Pancreas (tissue), 10 donors: ENCODE measurements around the gene SYN1. TPM values are rescaled to one million over a fixed set of nuclear protein-coding genes. Genes with fewer than 3 reads are reported as not detected.

ENCODE experiments used
- ATAC-seq, 4 donors: fragments of 200-7000 bp; cut with Tn5 transposase; one replicate each; pipeline versions ENCODE4 v1.8.0 to v1.9.1; 2020; ENCODE audit warnings: mild to moderate bottlenecking in 4 of 4, moderate library complexity in 4 of 4
- DNase-seq, 6 donors: peaks; one replicate each; pipeline ENCODE4 v3.0.0-alpha.2; 2020
- FAIRE-seq: peaks from 2 replicates; lab custom pipeline; 2012; peaks lifted over from hg19 to GRCh38; lab: Jason Lieb, UNC
- H3K27ac ChIP-seq, 4 donors: fragments of 200-600 bp; sonication (generic); 1 replicate in 3 of 4; 2 replicates in 1 of 4; pipeline versions ENCODE4 v1.5.0 to v1.8.0; 2020
- H3K27me3 ChIP-seq, 4 donors: fragments of 200-600 bp; one replicate each; pipeline ENCODE4 v1.8.0; 2021
- H3K36me3 ChIP-seq, 3 donors: fragments of 200-600 bp; sonication (generic) in 1 of 3; one replicate each; pipeline versions ENCODE4 v1.5.0 to v1.8.0; 2020 to 2021
- H3K4me1 ChIP-seq, 3 donors: fragments of 200-600 bp; one replicate each; pipeline ENCODE4 v1.8.0; 2021
- H3K4me3 ChIP-seq, 4 donors: fragments of 200-600 bp; sonication (generic) in 2 of 4; one replicate each; pipeline versions ENCODE4 v1.5.0 to v1.8.0; 2020 to 2021
- H3K9me3 ChIP-seq, 4 donors: fragments of 200-600 bp; one replicate each; pipeline ENCODE4 v1.8.0; 2021
- WGBS, 2 donors: extraction: QIAGEN DNeasy Blood & Tissue Kit; methylation state at CpG; one replicate each; pipeline ENCODE4 v1.1.7; 2013; 5-methylcytosine and 5-hydroxymethylcytosine counted together
- intact Hi-C, 3 donors: fragments of 100-400 bp; cut with DNase I; formaldehyde crosslinking; loops; one replicate each; pipeline versions ENCODE4 v1.11.1 to v1.14.2; 2022
- polyA plus RNA-seq, 2 donors: library from polyadenylated mRNA; stranded (reverse); fragments of 200-250 nt; gene quantifications; one replicate each; pipeline ENCODE4 v1.2.3, GENCODE V29; 2013
- total RNA-seq, 6 donors: library from RNA; stranded (reverse); fragmentation: NEBNext Ultra II Directional in 4 of 6; extraction: Animal tissue kit (Norgen Biotek cat#: 25700) in 4 of 6; gene quantifications; one replicate each; pipeline versions ENCODE4 v1.2.1 to v1.2.4, GENCODE V29; 2021 to 2023
- TF ChIP-seq, protein P1 (sequence below), 4 donors: fragments of 200-600 bp; sonication (generic) in 3 of 4; IDR thresholded peaks; one replicate each; pipeline versions ENCODE4 v1.5.0 to v1.8.0; 2021; ENCODE audit warnings: antibody characterized with exemption in 4 of 4
- donor health status: healthy with polysubstance abuse.
- donor health status: DM: no; HTN: no; CAD: no; lungs with moderate emphysema.
- donor health status: DM: no; HTN: no; CAD: no.
- donor health status: control.
- donor health status: control.
- donor health status: Bipolar disorder and iron deficiency.
- donor health status: DM: yes; HTN: yes; CAD: no.
- donor health status: DM: no; HTN: no; CAD: no.
- donor health status: DM: no; HTN: no; CAD: no.
- donor health status: DM: yes; HTN: yes; CAD: no.

Gene SYN1
- total and polyA plus RNA-seq, 8 donors, result 0.47 to 10.3 (median 1.5) TPM

DNA sequence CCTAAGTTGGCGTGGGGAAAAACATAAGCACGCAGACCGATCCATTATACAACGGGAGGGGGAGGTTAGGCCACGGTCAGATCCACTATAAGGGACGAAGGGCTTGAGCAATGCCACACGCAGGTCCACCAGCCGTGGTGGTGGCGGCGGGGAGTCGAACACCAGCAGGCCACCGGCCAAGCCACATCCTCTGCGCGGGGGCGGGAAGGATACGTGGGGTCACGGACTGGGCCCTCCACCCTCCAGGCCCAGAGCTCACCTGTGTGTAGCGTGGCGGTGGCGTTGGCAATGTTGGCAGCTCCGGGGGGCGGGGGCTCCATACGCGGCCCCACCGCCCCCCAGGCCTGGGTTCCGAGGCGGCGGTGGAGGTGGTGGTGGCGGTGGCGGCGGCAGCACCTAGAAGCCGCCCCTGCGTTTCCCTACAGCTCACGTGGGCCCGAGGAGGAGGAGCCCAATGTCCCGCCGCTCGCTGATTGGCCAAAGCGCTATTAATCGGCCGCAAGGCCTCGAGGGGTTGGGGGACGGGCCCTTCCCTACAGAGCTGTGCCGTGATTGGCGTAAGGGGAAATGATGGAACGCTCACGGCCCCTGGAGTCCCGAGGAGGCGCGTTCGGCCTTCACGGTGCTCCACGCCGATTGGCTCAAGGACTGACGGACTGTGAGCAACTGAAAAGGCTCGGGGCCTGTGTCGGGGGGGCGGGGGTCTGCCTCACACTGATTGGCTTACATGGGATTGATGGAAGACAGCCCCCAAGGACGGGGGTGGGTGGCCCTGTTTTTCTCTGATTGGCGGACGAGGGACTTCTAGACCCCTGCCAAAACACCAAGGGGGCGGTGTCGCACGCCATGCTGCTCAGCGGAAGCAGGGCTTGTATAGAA, 30.7 kb upstream of the SYN1 start, which contains the start of gene ELK1:
Gene ELK1, minus strand, starts transcription at position 400 of the 879 bp plus-strand sequence. CDS start 9,122 bp downstream, outside the sequence.
- peak within 1 kb of the TSS; percentile 51 to 73 (median 62) for H3K27ac ChIP-seq
- DNase-seq (peak; percentile 86 to 96 (median 94)), FAIRE-seq (peak; percentile 97), ATAC-seq (peak; percentile 93 to 96 (median 94))
- no peaks in the 10 kb centered on the region for H3K4me1 ChIP-seq
- TF ChIP-seq, protein P1, sequence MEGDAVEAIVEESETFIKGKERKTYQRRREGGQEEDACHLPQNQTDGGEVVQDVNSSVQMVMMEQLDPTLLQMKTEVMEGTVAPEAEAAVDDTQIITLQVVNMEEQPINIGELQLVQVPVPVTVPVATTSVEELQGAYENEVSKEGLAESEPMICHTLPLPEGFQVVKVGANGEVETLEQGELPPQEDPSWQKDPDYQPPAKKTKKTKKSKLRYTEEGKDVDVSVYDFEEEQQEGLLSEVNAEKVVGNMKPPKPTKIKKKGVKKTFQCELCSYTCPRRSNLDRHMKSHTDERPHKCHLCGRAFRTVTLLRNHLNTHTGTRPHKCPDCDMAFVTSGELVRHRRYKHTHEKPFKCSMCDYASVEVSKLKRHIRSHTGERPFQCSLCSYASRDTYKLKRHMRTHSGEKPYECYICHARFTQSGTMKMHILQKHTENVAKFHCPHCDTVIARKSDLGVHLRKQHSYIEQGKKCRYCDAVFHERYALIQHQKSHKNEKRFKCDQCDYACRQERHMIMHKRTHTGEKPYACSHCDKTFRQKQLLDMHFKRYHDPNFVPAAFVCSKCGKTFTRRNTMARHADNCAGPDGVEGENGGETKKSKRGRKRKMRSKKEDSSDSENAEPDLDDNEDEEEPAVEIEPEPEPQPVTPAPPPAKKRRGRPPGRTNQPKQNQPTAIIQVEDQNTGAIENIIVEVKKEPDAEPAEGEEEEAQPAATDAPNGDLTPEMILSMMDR (IDR thresholded peaks at IDR 0.05), result no peak
- 0 to 44% methylated on average over 49 to 65 of the region's 65 CpGs for WGBS, 2 donors
- no peaks in the 10 kb centered on the region for H3K36me3 ChIP-seq
- H3K9me3 ChIP-seq, result no peaks in the 10 kb centered on the region
- peak within 1 kb of the TSS; percentile 33 to 56 (median 40) for H3K4me3 ChIP-seq
- H3K27me3 ChIP-seq, result no peaks in the 10 kb centered on the region
- intact Hi-C loops, result no loop called here

DNA sequence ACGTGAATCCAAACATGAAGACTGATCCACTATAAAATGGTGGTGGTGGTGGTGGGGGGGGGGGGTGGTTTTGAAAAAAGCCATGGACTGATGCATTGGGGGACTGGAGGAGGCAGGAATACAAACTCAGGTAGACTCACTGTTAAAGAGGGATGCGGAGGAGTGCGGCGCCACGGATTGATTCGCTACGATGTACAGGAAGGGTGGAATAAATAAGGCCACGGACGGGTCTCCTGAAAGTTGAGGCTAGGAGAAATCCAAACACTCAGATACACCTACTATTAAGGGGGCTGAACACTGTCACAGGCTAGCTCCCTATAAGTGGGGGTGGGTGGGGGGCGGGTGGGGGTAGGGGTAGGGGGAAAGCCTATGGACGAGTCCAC, 30.1 kb upstream of the SYN1 start:
- WGBS, 2 donors, result 0 to 35% methylated on average over 11 of the region's 11 CpGs
- H3K4me3 ChIP-seq, result peak overlapping the region; percentile 33 to 56 (median 40)
- intact Hi-C loops, result no loop called here
- no peaks in the 10 kb centered on the region for H3K4me1 ChIP-seq
- no peaks in the 10 kb centered on the region for H3K9me3 ChIP-seq
- no peak for DNase-seq
- no peaks in the 10 kb centered on the region for H3K27me3 ChIP-seq
- no peak for FAIRE-seq
- TF ChIP-seq, protein P1 (IDR thresholded peaks at IDR 0.05), result no peak
- ATAC-seq, result no peak
- H3K27ac ChIP-seq, result peak overlapping the region in 1 of 4 donors; percentile 55
- no peaks in the 10 kb centered on the region for H3K36me3 ChIP-seq

- no peaks in the 10 kb centered on the region for H3K36me3 ChIP-seq
- H3K9me3 ChIP-seq, result no peaks in the 10 kb centered on the region
- FAIRE-seq (no peak), DNase-seq (no peak), ATAC-seq (no peak)
- intact Hi-C loops, result no loop called here
- no peak overlapping the region for H3K27ac ChIP-seq
- H3K4me3 ChIP-seq, result peak overlapping the region in 1 of 4 donors; percentile 22
- WGBS, 2 donors, result 20 to 38% methylated on average over 8 of the region's 8 CpGs
- H3K27me3 ChIP-seq, result no peaks in the 10 kb centered on the region
- TF ChIP-seq, protein P1 (IDR thresholded peaks at IDR 0.05), result no peak
- no peaks in the 10 kb centered on the region for H3K4me1 ChIP-seq
Measured at GRCh38 chrX:47649271-47649670, 29.6 kb upstream of the SYN1 start.

DNA sequence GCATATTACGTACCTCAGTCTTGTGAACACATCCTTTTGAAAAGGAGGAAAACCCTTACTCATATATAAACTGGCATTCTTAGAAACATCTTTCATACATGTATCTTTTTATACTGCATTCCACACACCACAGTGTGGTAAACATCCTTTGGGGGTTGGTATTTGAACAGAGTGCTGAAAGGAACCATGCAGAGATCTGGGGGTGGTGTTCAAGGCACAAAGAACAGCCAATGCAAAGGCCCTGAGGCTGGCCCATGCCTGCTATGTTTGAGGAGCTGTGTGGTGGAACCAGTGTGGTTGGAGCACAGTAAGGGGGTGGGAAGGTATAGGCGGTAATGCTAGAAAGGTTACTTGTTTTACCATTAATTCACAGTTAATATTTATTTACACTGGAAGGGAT, 28.7 kb upstream of the SYN1 start:
- DNase-seq (no peak), ATAC-seq (no peak), FAIRE-seq (no peak)
- intact Hi-C loops, result no loop called here
- Histone ChIP-seq H3K4me1 (no peaks in the 10 kb centered on the region), H3K27ac (no peak overlapping the region), H3K36me3 (no peaks in the 10 kb centered on the region), H3K27me3 (no peaks in the 10 kb centered on the region), H3K9me3 (no peaks in the 10 kb centered on the region), H3K4me3 (no peak overlapping the region)
- 69 to 88% methylated on average over 2 of the region's 2 CpGs for WGBS, 2 donors
- TF ChIP-seq, protein P1 (IDR thresholded peaks at IDR 0.05), result no peak

GRCh38 chrX:47646636-47647035, 27.0 kb upstream of the SYN1 start:
- intact Hi-C loops, result no loop called here
- H3K4me3 ChIP-seq, result no peak overlapping the region
- ATAC-seq, result no peak
- no peaks in the 10 kb centered on the region for H3K27me3 ChIP-seq
- DNase-seq, result no peak
- H3K4me1 ChIP-seq, result no peaks in the 10 kb centered on the region
- no peak overlapping the region for H3K27ac ChIP-seq
- 73 to 82% methylated on average over 6 of the region's 6 CpGs for WGBS, 2 donors
- no peaks in the 10 kb centered on the region for H3K36me3 ChIP-seq
- TF ChIP-seq, protein P1 (IDR thresholded peaks at IDR 0.05), result no peak
- no peaks in the 10 kb centered on the region for H3K9me3 ChIP-seq
- no peak for FAIRE-seq
